ENCODE data around the gene PLCE1. TPM values are rescaled to one million over a fixed set of nuclear protein-coding genes. Genes with fewer than 3 reads are reported as not detected.

The PLCE1 gene
- total RNA-seq, 1 donor from 2014 or later = 7.4 TPM

DNA sequence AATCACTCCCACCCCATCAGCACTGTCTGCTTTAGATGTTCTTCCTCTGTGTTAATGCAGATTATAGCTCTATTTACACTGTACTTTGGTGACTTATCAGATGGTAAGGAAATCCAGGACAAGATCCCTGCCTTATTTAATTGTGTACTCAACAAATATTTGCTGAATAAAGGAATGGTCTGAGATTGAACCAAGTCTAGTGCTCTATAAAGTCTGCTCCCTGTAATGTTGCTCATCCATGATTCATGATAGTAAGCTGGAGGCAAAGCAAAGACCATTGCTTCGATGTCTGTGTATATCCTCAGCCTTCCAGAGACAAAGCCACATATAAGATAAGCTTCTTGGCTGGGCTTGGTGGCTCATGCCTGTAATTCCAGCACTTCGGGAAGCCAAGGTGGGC is 33.5 kb downstream of the PLCE1 start:
- Mint-ChIP-seq H3K27ac (ENCODE audit: unreplicated experiment) (no peak overlapping the region), H3K36me3 (ENCODE audit: unreplicated experiment) (peaks cover 37% of the 10 kb centered on the region), H3K4me3 (ENCODE audit: unreplicated experiment) (no peak overlapping the region), H3K9me3 (ENCODE audit: unreplicated experiment) (peaks cover 47% of the 10 kb centered on the region), H3K27me3 (ENCODE audit: unreplicated experiment) (no peaks in the 10 kb centered on the region), H3K4me1 (ENCODE audit: unreplicated experiment) (peaks cover 26% of the 10 kb centered on the region)
- TF ChIP-seq, protein P1, sequence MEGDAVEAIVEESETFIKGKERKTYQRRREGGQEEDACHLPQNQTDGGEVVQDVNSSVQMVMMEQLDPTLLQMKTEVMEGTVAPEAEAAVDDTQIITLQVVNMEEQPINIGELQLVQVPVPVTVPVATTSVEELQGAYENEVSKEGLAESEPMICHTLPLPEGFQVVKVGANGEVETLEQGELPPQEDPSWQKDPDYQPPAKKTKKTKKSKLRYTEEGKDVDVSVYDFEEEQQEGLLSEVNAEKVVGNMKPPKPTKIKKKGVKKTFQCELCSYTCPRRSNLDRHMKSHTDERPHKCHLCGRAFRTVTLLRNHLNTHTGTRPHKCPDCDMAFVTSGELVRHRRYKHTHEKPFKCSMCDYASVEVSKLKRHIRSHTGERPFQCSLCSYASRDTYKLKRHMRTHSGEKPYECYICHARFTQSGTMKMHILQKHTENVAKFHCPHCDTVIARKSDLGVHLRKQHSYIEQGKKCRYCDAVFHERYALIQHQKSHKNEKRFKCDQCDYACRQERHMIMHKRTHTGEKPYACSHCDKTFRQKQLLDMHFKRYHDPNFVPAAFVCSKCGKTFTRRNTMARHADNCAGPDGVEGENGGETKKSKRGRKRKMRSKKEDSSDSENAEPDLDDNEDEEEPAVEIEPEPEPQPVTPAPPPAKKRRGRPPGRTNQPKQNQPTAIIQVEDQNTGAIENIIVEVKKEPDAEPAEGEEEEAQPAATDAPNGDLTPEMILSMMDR (IDR thresholded peaks at IDR 0.05) = no peak
- DNase-seq (ENCODE audit: extremely low spot score, unreplicated experiment) = no peak

GRCh38 chr10:94029955-94030354 is 36.2 kb downstream of the PLCE1 start:
- no peak for DNase-seq (ENCODE audit: extremely low spot score, unreplicated experiment)
- H3K4me3 Mint-ChIP-seq (ENCODE audit: unreplicated experiment) = no peak overlapping the region
- H3K9me3 Mint-ChIP-seq (ENCODE audit: unreplicated experiment) = peaks cover 48% of the 10 kb centered on the region
- peaks cover 42% of the 10 kb centered on the region for H3K36me3 Mint-ChIP-seq (ENCODE audit: unreplicated experiment)
- TF ChIP-seq, protein P1 (IDR thresholded peaks at IDR 0.05) = no peak
- H3K27ac Mint-ChIP-seq (ENCODE audit: unreplicated experiment) = no peak overlapping the region
- H3K4me1 Mint-ChIP-seq (ENCODE audit: unreplicated experiment) = peaks cover 4% of the 10 kb centered on the region
- H3K27me3 Mint-ChIP-seq (ENCODE audit: unreplicated experiment) = no peaks in the 10 kb centered on the region

DNA sequence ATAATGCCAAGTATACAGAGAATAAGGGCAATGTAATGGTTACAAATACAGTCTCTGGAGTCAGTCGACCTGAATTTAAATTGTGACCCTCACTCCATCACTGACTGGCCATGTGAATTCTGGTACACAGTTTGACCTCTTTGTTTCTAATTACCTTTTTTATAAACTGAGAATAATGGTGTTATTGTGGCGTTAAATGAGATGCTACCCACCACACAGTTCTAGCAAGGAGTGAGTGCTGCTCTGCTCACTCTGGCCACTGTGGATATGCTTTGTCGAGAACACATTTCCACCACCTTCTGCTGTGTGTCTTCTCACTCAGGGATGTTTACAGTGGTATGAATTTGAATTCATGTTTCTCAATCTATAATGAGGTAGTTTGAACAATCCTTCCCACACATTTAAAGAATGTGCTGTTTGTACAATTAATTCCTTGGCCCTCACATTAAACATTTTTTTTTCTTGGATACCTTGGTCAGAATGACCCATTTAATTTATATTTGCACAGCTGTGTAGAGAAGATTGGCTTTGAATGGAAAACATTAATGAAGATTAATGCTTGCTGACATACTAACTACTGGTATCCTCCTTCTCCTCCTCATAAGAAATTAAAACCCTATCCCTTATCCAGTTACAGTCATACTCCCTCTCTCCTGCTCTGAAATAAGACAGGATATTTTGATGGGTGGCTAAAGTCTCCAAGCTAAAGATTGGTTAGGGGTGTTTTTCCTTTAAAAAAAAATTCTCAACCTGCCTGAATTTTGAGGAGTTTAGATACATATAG is 42.4 kb downstream of the PLCE1 start:
- Mint-ChIP-seq H3K36me3 (ENCODE audit: unreplicated experiment) (peaks cover 16% of the 10 kb centered on the region), H3K4me1 (ENCODE audit: unreplicated experiment) (peaks cover 19% of the 10 kb centered on the region), H3K27ac (ENCODE audit: unreplicated experiment) (no peak overlapping the region), H3K27me3 (ENCODE audit: unreplicated experiment) (no peaks in the 10 kb centered on the region), H3K9me3 (ENCODE audit: unreplicated experiment) (peaks cover 10% of the 10 kb centered on the region), H3K4me3 (ENCODE audit: unreplicated experiment) (no peak overlapping the region)
- TF ChIP-seq, protein P1 (IDR thresholded peaks at IDR 0.05) = no peak
- no peak for DNase-seq (ENCODE audit: extremely low spot score, unreplicated experiment)

- H3K36me3 Mint-ChIP-seq (ENCODE audit: unreplicated experiment) = peaks cover 11% of the 10 kb centered on the region
- TF ChIP-seq, protein P1 (IDR thresholded peaks at IDR 0.05) = no peak
- peaks cover 6% of the 10 kb centered on the region for H3K9me3 Mint-ChIP-seq (ENCODE audit: unreplicated experiment)
- no peak for DNase-seq (ENCODE audit: extremely low spot score, unreplicated experiment)
- peaks cover 24% of the 10 kb centered on the region for H3K4me1 Mint-ChIP-seq (ENCODE audit: unreplicated experiment)
- no peaks in the 10 kb centered on the region for H3K27me3 Mint-ChIP-seq (ENCODE audit: unreplicated experiment)
- no peak overlapping the region for H3K4me3 Mint-ChIP-seq (ENCODE audit: unreplicated experiment)
- no peak overlapping the region for H3K27ac Mint-ChIP-seq (ENCODE audit: unreplicated experiment)
Measured at GRCh38 chr10:94036766-94037033, 43.0 kb downstream of the PLCE1 start.

DNA sequence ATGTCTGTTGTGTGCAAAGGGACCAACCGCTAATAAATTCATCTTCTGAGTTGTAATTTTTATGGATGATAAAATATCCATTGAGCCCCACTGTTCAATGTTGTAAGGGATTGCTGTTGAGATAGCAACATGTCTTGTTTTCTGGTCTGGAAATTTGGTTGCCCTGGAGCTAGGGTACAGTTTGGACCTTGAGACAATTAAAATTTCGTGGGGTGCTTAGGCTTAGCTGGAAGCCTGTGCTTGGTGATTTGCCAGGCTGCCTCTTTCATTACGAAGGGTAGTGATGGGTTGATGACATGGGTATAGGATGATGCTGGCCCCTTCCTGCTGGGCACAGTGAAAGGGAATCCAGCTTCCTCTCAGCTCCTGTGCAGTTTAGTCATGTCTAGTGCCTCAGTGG is 43.6 kb downstream of the PLCE1 start:
- H3K4me1 Mint-ChIP-seq (ENCODE audit: unreplicated experiment) = peaks cover 28% of the 10 kb centered on the region
- DNase-seq (ENCODE audit: extremely low spot score, unreplicated experiment) = no peak
- TF ChIP-seq, protein P1 (IDR thresholded peaks at IDR 0.05) = no peak

More for the DNA sequence above, 43.6 kb downstream of the PLCE1 start:
- no peak overlapping the region for H3K27ac Mint-ChIP-seq (ENCODE audit: unreplicated experiment)
- no peaks in the 10 kb centered on the region for H3K9me3 Mint-ChIP-seq (ENCODE audit: unreplicated experiment)
- H3K36me3 Mint-ChIP-seq (ENCODE audit: unreplicated experiment) = peaks cover 7% of the 10 kb centered on the region
- no peaks in the 10 kb centered on the region for H3K27me3 Mint-ChIP-seq (ENCODE audit: unreplicated experiment)
- no peak overlapping the region for H3K4me3 Mint-ChIP-seq (ENCODE audit: unreplicated experiment)

All from osteocyte (in vitro differentiated cells).